Measurements from ENCODE around the gene PHF21B. TPM values are rescaled to one million over a fixed set of nuclear protein-coding genes. Genes with fewer than 3 reads are reported as not detected.
A peak's percentile ranks its signal among the peaks of the same experiment; 100 is the strongest.

Gene PHF21B
- 2.1 and 19.0 TPM in 2 replicates for total RNA-seq (ENCODE audit: low replicate concordance)
- long read RNA-seq, result 0 reads

- H3K4me1 Mint-ChIP-seq (ENCODE audit: unreplicated experiment), result peaks cover 25% of the 10 kb centered on the region
- peaks cover 4% of the 10 kb centered on the region for H3K36me3 Mint-ChIP-seq
- H3K4me3 Mint-ChIP-seq, result peak within 1 kb of the TSS; percentile 92
- peaks cover 48% of the 10 kb centered on the region for H3K27me3 Mint-ChIP-seq
- H3K9me3 Mint-ChIP-seq, result no peaks in the 10 kb centered on the region
- TF ChIP-seq, protein P1, sequence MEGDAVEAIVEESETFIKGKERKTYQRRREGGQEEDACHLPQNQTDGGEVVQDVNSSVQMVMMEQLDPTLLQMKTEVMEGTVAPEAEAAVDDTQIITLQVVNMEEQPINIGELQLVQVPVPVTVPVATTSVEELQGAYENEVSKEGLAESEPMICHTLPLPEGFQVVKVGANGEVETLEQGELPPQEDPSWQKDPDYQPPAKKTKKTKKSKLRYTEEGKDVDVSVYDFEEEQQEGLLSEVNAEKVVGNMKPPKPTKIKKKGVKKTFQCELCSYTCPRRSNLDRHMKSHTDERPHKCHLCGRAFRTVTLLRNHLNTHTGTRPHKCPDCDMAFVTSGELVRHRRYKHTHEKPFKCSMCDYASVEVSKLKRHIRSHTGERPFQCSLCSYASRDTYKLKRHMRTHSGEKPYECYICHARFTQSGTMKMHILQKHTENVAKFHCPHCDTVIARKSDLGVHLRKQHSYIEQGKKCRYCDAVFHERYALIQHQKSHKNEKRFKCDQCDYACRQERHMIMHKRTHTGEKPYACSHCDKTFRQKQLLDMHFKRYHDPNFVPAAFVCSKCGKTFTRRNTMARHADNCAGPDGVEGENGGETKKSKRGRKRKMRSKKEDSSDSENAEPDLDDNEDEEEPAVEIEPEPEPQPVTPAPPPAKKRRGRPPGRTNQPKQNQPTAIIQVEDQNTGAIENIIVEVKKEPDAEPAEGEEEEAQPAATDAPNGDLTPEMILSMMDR (conservative IDR thresholded peaks at IDR 0.05), result no peak
- peak; percentile 89 for DNase-seq (ENCODE audit: extremely low spot score, unreplicated experiment)
- peak within 1 kb of the TSS; percentile 61 for H3K27ac Mint-ChIP-seq
Observed at GRCh38 chr22:45009606-45010531, at the start of gene PHF21B. Gene PHF21B, minus strand, starts transcription at chr22:45010005. Its CDS starts 456 bp downstream, at chr22:45009549.

DNA sequence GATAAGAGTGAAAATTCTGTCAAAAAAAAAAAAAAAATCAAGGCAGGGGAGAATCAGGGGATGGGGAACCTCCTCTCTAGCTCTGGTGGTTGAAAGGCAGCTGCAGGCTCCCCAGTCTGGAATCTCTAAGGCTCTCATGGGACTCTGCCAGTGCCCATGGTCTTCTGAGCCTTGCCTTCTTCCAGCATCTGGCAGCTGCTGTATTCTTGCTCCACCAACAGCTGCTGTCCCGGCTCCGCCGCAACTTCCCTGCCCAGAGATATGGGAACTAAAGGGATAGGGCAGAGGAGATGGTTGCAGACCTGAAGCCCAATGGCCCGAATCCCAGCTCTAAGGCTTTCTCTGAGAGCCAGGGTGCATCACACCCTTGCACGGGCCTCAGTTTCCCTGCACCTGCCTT lies 49.5 kb upstream of the PHF21B start:
- peaks cover 8% of the 10 kb centered on the region for H3K27me3 Mint-ChIP-seq
- no peaks in the 10 kb centered on the region for H3K9me3 Mint-ChIP-seq
- H3K27ac Mint-ChIP-seq, result no peak overlapping the region
- no peak for DNase-seq (ENCODE audit: extremely low spot score, unreplicated experiment)
- H3K4me3 Mint-ChIP-seq, result no peak overlapping the region
- H3K4me1 Mint-ChIP-seq (ENCODE audit: unreplicated experiment), result peaks cover 10% of the 10 kb centered on the region
- H3K36me3 Mint-ChIP-seq, result no peaks in the 10 kb centered on the region
- TF ChIP-seq, protein P1 (conservative IDR thresholded peaks at IDR 0.05), result no peak

DNA sequence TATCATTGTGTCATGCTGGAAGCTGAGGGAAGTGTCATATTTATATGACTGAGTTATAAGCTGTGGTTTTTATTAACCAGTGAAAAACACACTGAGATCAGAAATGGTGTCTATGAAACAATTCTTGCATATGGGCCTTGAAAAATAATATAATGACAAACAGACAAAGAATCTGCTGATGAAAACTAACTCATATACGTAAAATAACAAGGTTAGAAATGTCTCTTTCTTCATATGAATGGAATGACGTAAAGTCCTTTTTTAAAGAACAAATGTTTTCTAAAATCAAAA lies 48.8 kb upstream of the PHF21B start:
- Mint-ChIP-seq H3K4me1 (ENCODE audit: unreplicated experiment) (peaks cover 10% of the 10 kb centered on the region), H3K36me3 (no peaks in the 10 kb centered on the region), H3K4me3 (no peak overlapping the region), H3K27me3 (peaks cover 8% of the 10 kb centered on the region), H3K9me3 (no peaks in the 10 kb centered on the region), H3K27ac (no peak overlapping the region)
- DNase-seq (ENCODE audit: extremely low spot score, unreplicated experiment), result no peak
- TF ChIP-seq, protein P1 (conservative IDR thresholded peaks at IDR 0.05), result no peak

- Mint-ChIP-seq H3K27ac (no peak overlapping the region), H3K27me3 (peaks cover 17% of the 10 kb centered on the region), H3K9me3 (no peaks in the 10 kb centered on the region), H3K4me3 (no peak overlapping the region), H3K36me3 (no peaks in the 10 kb centered on the region), H3K4me1 (ENCODE audit: unreplicated experiment) (peaks cover 10% of the 10 kb centered on the region)
- no peak for DNase-seq (ENCODE audit: extremely low spot score, unreplicated experiment)
- TF ChIP-seq, protein P1 (conservative IDR thresholded peaks at IDR 0.05), result no peak
Observed at GRCh38 chr22:45055936-45056335, 46.1 kb upstream of the PHF21B start.

DNA sequence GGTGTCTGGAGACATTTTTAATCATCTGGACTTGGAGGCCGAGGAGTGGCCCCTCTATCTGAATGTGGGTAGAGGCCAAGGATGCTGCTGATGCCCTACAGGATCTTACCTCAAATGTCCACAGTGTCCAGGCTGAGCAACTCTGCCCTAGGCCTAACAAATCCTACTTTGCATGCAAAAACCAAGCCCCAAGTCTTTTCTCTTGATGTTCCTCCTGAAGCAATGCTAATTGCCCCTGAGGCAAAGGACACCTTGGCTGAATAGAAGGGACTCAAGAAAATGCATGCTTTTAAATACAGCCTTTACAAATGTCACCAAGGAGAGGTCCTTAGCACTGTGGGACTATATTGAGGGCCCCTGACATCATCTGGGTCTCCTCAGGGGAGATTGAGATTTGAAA lies 43.8 kb upstream of the PHF21B start:
- TF ChIP-seq, protein P1 (conservative IDR thresholded peaks at IDR 0.05), result no peak
- H3K4me1 Mint-ChIP-seq (ENCODE audit: unreplicated experiment), result peaks cover 21% of the 10 kb centered on the region
- no peak overlapping the region for H3K4me3 Mint-ChIP-seq
- peaks cover 33% of the 10 kb centered on the region for H3K27me3 Mint-ChIP-seq
- no peaks in the 10 kb centered on the region for H3K9me3 Mint-ChIP-seq
- no peaks in the 10 kb centered on the region for H3K36me3 Mint-ChIP-seq
- no peak overlapping the region for H3K27ac Mint-ChIP-seq
- no peak for DNase-seq (ENCODE audit: extremely low spot score, unreplicated experiment)
